NB4 (cell line): Measurements from ENCODE around the gene CAMTA1.

Experiments used
- CTCF ChIP-seq: IDR thresholded peaks from one replicate; pipeline ENCODE4 v1.5.1; 2012; ENCODE audit warnings: low read depth, low read length
- MYC ChIP-seq: IDR thresholded peaks from 2 replicates; pipeline ENCODE4 v1.6.1; 2011; ENCODE audit warnings: low read depth, low read length

DNA sequence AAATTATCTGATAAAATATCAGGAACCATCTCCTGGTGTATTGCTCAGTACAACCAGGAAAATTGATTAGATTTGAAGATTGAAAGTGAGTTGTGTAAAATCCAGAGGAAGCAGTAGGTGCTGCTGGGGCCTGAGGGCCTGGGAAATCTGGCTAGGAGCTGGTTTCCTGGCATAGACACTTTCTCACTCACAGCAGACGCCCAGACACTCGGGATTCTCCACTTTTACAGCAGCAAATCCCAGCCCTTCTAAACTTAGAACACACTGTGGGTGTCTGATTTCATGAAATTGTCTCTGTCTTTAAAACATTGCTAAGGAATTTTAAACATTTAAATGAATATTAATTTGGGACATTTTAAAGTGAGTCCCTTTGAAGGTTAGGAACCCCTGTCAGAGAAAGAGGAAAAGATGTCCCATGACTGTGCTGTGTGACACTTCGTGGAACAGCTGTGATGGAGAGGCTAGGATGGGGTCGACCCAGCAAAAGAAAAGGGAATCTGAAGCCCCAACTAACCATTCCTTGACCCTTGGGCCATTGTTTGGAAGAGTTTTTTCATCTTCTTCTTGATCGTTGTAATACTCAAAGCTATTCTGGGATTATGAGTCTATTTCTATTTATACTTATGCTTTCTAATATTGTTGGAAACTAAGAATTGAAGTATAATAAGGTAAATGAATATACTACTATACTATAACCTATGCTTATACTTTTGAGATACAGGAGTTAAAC lies 936.9 kb downstream of the CAMTA1 start:
- no peak for TF ChIP-seq MYC
- no peak for TF ChIP-seq CTCF
